RPMI7951 (cell line): Measurements from ENCODE around the gene UBA3. TPM values are rescaled to one million over a fixed set of nuclear protein-coding genes. Genes with fewer than 3 reads are reported as not detected.

Experiments
- DNase-seq: peaks from one replicate; pipeline ENCODE4 v3.0.0-alpha.2; 2012; ENCODE audit warnings: low read depth
- total RNA-seq: library from RNA; depleted of rRNA; stranded (reverse); fragments of >200 nt; shearing (Covaris generic); gene quantifications from 2 replicates; pipeline ENCODE4 v1.2.3, GENCODE V29; 2014

The UBA3 gene
- total RNA-seq, 1 experiment from 2014 or later, result 127 TPM

GRCh38 chr3:69066121-69066520 lies 14.0 kb downstream of the UBA3 start:
- DNase-seq, result no peak

- DNase-seq, result no peak
Observed at GRCh38 chr3:69065318-69065964, 14.7 kb downstream of the UBA3 start.

- DNase-seq, result no peak
Observed at GRCh38 chr3:69063636-69064035, 16.5 kb downstream of the UBA3 start.

GRCh38 chr3:69059688-69060087 lies 20.5 kb downstream of the UBA3 start:
- DNase-seq, result no peak

GRCh38 chr3:69058947-69059224 lies 21.3 kb downstream of the UBA3 start:
- no peak for DNase-seq

GRCh38 chr3:69058180-69058946 lies 21.8 kb downstream of the UBA3 start:
- no peak for DNase-seq

- no peak for DNase-seq
Observed at GRCh38 chr3:69052472-69052898, 27.7 kb downstream of the UBA3 start.

GRCh38 chr3:69051756-69052471 lies 28.3 kb downstream of the UBA3 start, which contains the start of gene TMF1:
TMF1 (minus strand) TSS chr3:69052333; CDS start chr3:69052086, 247 bp downstream.
- DNase-seq, result peak; percentile 98

- DNase-seq, result no peak
Observed at GRCh38 chr3:69048990-69049389, 31.2 kb downstream of the UBA3 start.

GRCh38 chr3:69044608-69045007 lies 35.6 kb downstream of the UBA3 start:
- DNase-seq, result no peak

- DNase-seq, result peak; percentile 76
Observed at GRCh38 chr3:69033470-69033869, 46.7 kb downstream of the UBA3 start.

- no peak for DNase-seq
Observed at GRCh38 chr3:69032737-69033136, 47.4 kb downstream of the UBA3 start.

- peak; percentile 71 for DNase-seq
Observed at GRCh38 chr3:69032142-69032541, 48.0 kb downstream of the UBA3 start.

- no peak for DNase-seq
Observed at GRCh38 chr3:69031635-69032034, 48.5 kb downstream of the UBA3 start.

- no peak for DNase-seq
Observed at GRCh38 chr3:69020857-69021256, 59.3 kb downstream of the UBA3 start.

- DNase-seq, result no peak
Observed at GRCh38 chr3:69020424-69020823, 59.7 kb downstream of the UBA3 start.

GRCh38 chr3:69016901-69017300 lies 63.3 kb downstream of the UBA3 start:
- no peak for DNase-seq

GRCh38 chr3:69016102-69016501 lies 64.1 kb downstream of the UBA3 start:
- DNase-seq, result no peak

GRCh38 chr3:69014022-69014580 lies 66.1 kb downstream of the UBA3 start:
- DNase-seq, result no peak

GRCh38 chr3:69013253-69014021 lies 66.7 kb downstream of the UBA3 start, which contains the start of gene EOGT:
EOGT (minus strand) TSS chr3:69013684; CDS start chr3:69009846, 3,838 bp downstream.
- peak; percentile 85 for DNase-seq

- peak; percentile 58 for DNase-seq
Observed at GRCh38 chr3:69012800-69013252, 67.3 kb downstream of the UBA3 start.
